DLD1 (cell line): ENCODE data around the gene NCAM1.

ENCODE experiments used
- in situ Hi-C: cut with HindIII; loops from 2 replicates; pipeline ENCODE4 v1.10.0; 2017; ENCODE audit warnings: low sequenced_read_pairs

NCAM1 gene

GRCh38 chr11:113193946-113194345, 232.7 kb downstream of the NCAM1 start:
- in situ Hi-C loops: no loop called here

GRCh38 chr11:113195728-113196127, 234.5 kb downstream of the NCAM1 start:
- in situ Hi-C loops: no loop called here

GRCh38 chr11:113197446-113197845, 236.2 kb downstream of the NCAM1 start:
- in situ Hi-C loops: no loop called here

- in situ Hi-C loops: no loop called here
Measured at GRCh38 chr11:113198972-113199661, 237.9 kb downstream of the NCAM1 start.

- in situ Hi-C loops: no loop called here
Measured at GRCh38 chr11:113199866-113200265, 238.6 kb downstream of the NCAM1 start.

- in situ Hi-C loops: no loop called here
Measured at GRCh38 chr11:113201054-113201818, 240.0 kb downstream of the NCAM1 start.

- in situ Hi-C loops: no loop called here
Measured at GRCh38 chr11:113202431-113202830, 241.2 kb downstream of the NCAM1 start.

- in situ Hi-C loops: no loop called here
Measured at GRCh38 chr11:113203141-113203753, 242.0 kb downstream of the NCAM1 start.

GRCh38 chr11:113204280-113204679, 243.1 kb downstream of the NCAM1 start:
- in situ Hi-C loops: no loop called here

GRCh38 chr11:113213549-113213948, 252.3 kb downstream of the NCAM1 start:
- in situ Hi-C loops: no loop called here

GRCh38 chr11:113222241-113222640, 261.0 kb downstream of the NCAM1 start:
- in situ Hi-C loops: no loop called here

GRCh38 chr11:113234888-113235287, 273.7 kb downstream of the NCAM1 start:
- in situ Hi-C loops: no loop called here

GRCh38 chr11:113237261-113237660, 276.0 kb downstream of the NCAM1 start:
- in situ Hi-C loops: no loop called here

GRCh38 chr11:113238721-113239120, 277.5 kb downstream of the NCAM1 start:
- in situ Hi-C loops: no loop called here

- in situ Hi-C loops: no loop called here
Measured at GRCh38 chr11:113240389-113240788, 279.2 kb downstream of the NCAM1 start.

GRCh38 chr11:113240790-113241635, 279.8 kb downstream of the NCAM1 start:
- in situ Hi-C loops: no loop called here

- in situ Hi-C loops: no loop called here
Measured at GRCh38 chr11:113241636-113242054, 280.4 kb downstream of the NCAM1 start.

GRCh38 chr11:113242060-113242459, 280.8 kb downstream of the NCAM1 start:
- in situ Hi-C loops: no loop called here

GRCh38 chr11:113242767-113243397, 281.7 kb downstream of the NCAM1 start:
- in situ Hi-C loops: no loop called here

- in situ Hi-C loops: no loop called here
Measured at GRCh38 chr11:113243696-113244095, 282.5 kb downstream of the NCAM1 start.

- in situ Hi-C loops: no loop called here
Measured at GRCh38 chr11:113245216-113245615, 284.0 kb downstream of the NCAM1 start.
